OCI-LY3 (cell line): ENCODE results near the gene VENTX.

Experiments
- H2AFZ ChIP-seq: fragments of 200-600, 300-600 bp; shearing (Covaris generic); 2 replicates; pipeline ENCODE4 v1.6.0; 2014; ENCODE audit warnings: antibody characterized with exemption, low read depth, low read length
- H3K27ac ChIP-seq: fragments of 200-600, 300-600 bp; sonication (generic); 2 replicates; pipeline ENCODE4 v1.5.1; 2014; ENCODE audit warnings: mild to moderate bottlenecking, low read length, moderate library complexity, mixed read lengths
- H3K27me3 ChIP-seq: fragments of 200-600, 300-600 bp; sonication (generic); 2 replicates; pipeline ENCODE4 v1.6.1; 2014; ENCODE audit warnings: low read depth, low read length, mixed read lengths
- H3K36me3 ChIP-seq: fragments of 200-600, 300-600 bp; sonication (generic); replicated peaks from 2 replicates; pipeline ENCODE3; 2014; ENCODE audit warnings: low read depth, low read length, mixed read lengths
- H3K4me1 ChIP-seq: fragments of 300-600, 200-600 bp; sonication (generic); 2 replicates; pipeline ENCODE4 v1.6.1; 2014; ENCODE audit warnings: low read length, mixed read lengths
- H3K4me2 ChIP-seq: fragments of 200-600, 300-600 bp; sonication (generic); 2 replicates; pipeline ENCODE4 v1.6.1; 2014; ENCODE audit warnings: low read length, mixed read lengths
- H3K4me3 ChIP-seq: fragments of 300-600, 200-600 bp; sonication (generic); 2 replicates; pipeline ENCODE4 v1.5.1; 2014; ENCODE audit warnings: antibody characterized with exemption, mild to moderate bottlenecking, low read length, moderate library complexity
- H3K79me2 ChIP-seq: fragments of 300-600, 200-600 bp; shearing (Covaris generic); 2 replicates; pipeline ENCODE4 v1.6.1; 2014; ENCODE audit warnings: mild to moderate bottlenecking, low read length, mixed read lengths
- H3K9ac ChIP-seq: fragments of 300-600, 200-600 bp; shearing (Covaris generic); 2 replicates; pipeline ENCODE4 v1.6.0; 2014; ENCODE audit warnings: mild to moderate bottlenecking, low read length, moderate library complexity
- H3K9me3 ChIP-seq: fragments of 200-600, 300-600 bp; shearing (Covaris generic); 2 replicates; pipeline ENCODE4 v1.6.1; 2014; ENCODE audit warnings: low read length, mixed read lengths; ENCODE audit not compliant: insufficient read depth
- H4K20me1 ChIP-seq: fragments of 200-600, 300-600 bp; sonication (generic); 2 replicates; pipeline ENCODE4 v1.6.1; 2016; ENCODE audit warnings: low read length, mixed read lengths; ENCODE audit not compliant: insufficient read depth
- EZH2phosphoT487 ChIP-seq: fragments of 200-600 bp; shearing (Covaris generic); IDR thresholded peaks from 2 replicates; pipeline ENCODE4 v1.6.1; 2018; ENCODE audit warnings: antibody characterized with exemption, mixed run types, low read depth
- TF ChIP-seq, protein P1 (sequence below): fragments of 200-600, 300-600 bp; sonication (generic); IDR thresholded peaks from 2 replicates; pipeline ENCODE4 v1.5.1; 2014; ENCODE audit warnings: antibody characterized with exemption, low read length, low read depth

VENTX gene

DNA sequence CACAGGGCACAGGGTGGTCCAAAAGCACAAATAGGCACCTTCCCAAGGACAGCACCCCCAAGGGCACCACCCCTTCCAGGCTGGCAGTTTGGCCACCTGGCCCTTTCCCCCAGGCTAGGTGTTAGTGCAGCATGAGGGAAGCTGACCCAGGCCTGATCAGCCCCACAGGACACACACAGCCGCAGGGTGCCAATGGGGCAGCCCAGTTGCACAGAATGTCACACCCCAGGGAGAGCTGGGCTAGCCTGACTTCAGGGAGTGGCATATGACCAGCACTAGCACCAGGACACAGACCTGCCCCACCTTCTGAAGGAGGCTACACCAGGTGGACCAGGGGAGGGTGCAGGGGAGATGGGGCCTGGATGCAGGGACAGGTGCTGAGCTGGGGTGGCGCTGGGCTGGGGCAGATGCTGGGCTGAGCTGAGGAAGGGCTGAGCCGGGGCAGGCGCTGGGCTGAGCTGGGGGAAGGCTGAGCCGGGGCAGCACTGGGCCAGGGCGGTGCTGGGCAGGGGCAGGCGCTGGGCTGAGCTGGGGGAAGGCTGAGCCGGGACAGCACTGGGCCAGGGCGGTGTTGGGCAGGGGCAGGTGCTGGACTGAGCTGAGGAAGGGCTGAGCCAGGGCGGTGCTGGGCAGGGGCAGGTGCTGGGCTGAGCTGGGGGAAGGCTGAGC, 42.9 kb downstream of the VENTX start:
- no peak overlapping the region for H3K9ac ChIP-seq
- no peaks in the 10 kb centered on the region for H3K27me3 ChIP-seq
- TF ChIP-seq, protein P1, sequence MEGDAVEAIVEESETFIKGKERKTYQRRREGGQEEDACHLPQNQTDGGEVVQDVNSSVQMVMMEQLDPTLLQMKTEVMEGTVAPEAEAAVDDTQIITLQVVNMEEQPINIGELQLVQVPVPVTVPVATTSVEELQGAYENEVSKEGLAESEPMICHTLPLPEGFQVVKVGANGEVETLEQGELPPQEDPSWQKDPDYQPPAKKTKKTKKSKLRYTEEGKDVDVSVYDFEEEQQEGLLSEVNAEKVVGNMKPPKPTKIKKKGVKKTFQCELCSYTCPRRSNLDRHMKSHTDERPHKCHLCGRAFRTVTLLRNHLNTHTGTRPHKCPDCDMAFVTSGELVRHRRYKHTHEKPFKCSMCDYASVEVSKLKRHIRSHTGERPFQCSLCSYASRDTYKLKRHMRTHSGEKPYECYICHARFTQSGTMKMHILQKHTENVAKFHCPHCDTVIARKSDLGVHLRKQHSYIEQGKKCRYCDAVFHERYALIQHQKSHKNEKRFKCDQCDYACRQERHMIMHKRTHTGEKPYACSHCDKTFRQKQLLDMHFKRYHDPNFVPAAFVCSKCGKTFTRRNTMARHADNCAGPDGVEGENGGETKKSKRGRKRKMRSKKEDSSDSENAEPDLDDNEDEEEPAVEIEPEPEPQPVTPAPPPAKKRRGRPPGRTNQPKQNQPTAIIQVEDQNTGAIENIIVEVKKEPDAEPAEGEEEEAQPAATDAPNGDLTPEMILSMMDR, result no peak
- TF ChIP-seq EZH2phosphoT487, result no peak
- no peak overlapping the region for H3K27ac ChIP-seq
- H3K79me2 ChIP-seq, result peaks cover 11% of the 10 kb centered on the region
- no peaks in the 10 kb centered on the region for H4K20me1 ChIP-seq
- H2AFZ ChIP-seq, result no peak overlapping the region
- H3K36me3 ChIP-seq, result no peaks in the 10 kb centered on the region
- no peak overlapping the region for H3K4me3 ChIP-seq
- H3K9me3 ChIP-seq, result no peaks in the 10 kb centered on the region
- H3K4me1 ChIP-seq, result peaks cover 4% of the 10 kb centered on the region
- H3K4me2 ChIP-seq, result no peak overlapping the region

DNA sequence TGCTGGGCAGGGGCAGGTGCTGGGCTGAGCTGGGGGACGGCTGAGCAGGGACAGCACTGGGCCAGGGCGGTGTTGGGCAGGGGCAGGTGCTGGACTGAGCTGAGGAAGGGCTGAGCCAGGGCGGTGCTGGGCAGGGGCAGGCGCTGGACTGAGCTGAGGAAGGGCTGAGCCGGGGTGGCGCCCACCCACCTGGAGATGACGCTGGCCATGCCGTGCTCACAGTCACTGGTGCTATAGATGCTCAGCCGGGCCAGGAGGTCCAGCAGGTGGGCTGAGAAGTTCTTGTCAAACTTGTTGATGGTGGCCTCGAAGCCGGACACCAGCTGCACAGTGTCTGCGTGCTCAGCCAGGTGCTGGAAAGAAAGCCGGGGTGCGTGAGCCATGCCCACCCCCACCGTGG, 43.4 kb downstream of the VENTX start:
- TF ChIP-seq, protein P1, result no peak
- TF ChIP-seq EZH2phosphoT487, result no peak
- no peak overlapping the region for H3K4me3 ChIP-seq
- no peaks in the 10 kb centered on the region for H3K9me3 ChIP-seq
- no peaks in the 10 kb centered on the region for H3K36me3 ChIP-seq
- no peak overlapping the region for H3K9ac ChIP-seq
- no peak overlapping the region for H3K4me2 ChIP-seq
- no peak overlapping the region for H3K27ac ChIP-seq
- H3K4me1 ChIP-seq, result peaks cover 4% of the 10 kb centered on the region
- no peak overlapping the region for H2AFZ ChIP-seq
- H3K27me3 ChIP-seq, result no peaks in the 10 kb centered on the region
- peaks cover 5% of the 10 kb centered on the region for H3K79me2 ChIP-seq
- no peaks in the 10 kb centered on the region for H4K20me1 ChIP-seq

DNA sequence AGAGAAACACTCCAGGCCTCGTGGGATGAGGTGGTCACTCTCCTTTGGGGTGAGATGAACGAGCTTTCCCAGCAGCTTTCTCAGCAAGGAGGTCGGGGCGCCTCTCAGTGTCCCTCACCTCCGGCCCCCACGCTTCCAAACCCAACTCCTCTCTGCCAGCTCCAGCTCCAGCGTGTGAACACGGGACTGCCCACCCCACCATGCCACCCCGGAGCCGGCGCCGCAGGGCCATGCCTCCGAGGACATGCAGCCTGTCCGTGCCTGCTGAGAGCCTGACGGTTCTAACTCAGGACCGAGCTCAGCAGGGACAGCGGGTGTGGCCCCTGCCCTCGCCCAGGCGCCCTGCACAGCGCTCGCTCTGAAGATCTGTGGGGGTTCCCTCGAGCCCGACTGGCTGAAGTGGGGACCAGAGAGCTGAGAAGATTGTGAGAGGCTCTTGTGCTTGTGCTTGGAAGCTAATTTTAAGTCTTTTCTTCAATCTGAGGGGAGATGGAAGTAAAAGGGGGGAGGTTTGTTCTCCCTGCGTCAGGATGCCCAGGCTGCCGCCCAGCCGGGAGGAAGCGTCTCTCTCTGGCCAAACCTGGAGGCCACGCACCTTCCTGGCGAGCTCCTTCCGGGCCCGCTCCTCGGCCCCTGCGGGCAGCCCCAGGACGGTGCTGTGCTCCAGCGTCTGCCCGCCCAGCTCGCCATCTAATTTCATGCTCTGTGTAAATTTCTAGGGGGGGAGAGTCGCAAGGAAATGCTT, 44.1 kb downstream of the VENTX start:
- peaks cover 4% of the 10 kb centered on the region for H3K4me1 ChIP-seq
- TF ChIP-seq, protein P1, result no peak
- TF ChIP-seq EZH2phosphoT487, result no peak
- H3K27ac ChIP-seq, result no peak overlapping the region
- H3K4me3 ChIP-seq, result no peak overlapping the region
- H3K36me3 ChIP-seq, result no peaks in the 10 kb centered on the region
- H3K79me2 ChIP-seq, result no peaks in the 10 kb centered on the region
- H3K9ac ChIP-seq, result no peak overlapping the region
- H2AFZ ChIP-seq, result no peak overlapping the region
- H3K4me2 ChIP-seq, result no peak overlapping the region
- H4K20me1 ChIP-seq, result no peaks in the 10 kb centered on the region
- H3K9me3 ChIP-seq, result no peaks in the 10 kb centered on the region
- H3K27me3 ChIP-seq, result no peaks in the 10 kb centered on the region

DNA sequence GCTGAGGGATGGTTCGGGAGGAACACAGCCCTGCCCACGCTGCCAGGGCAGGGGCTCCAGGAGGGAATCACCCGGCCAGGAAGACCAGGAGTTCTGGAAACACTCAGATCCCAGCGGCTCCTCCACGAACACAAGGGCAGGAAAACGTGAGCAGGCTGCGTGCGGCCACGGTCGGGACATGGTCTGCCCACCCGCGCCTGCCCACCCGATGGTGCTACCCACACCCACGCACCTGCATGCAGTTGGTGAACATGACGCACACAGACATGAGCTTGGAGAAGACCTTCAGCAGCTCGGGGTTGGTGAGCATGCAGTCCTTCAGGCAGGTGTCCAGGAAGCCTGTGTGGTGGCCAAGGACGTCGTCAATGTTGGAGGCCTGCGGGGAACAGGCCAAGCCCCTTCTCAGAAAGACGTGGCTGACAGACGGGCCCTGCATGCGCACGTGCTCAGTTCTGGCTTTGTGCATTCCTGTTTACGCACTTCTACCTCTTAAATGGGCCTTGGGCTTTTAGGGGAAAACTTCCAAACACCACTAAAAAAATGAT, 45.3 kb downstream of the VENTX start:
- no peaks in the 10 kb centered on the region for H3K36me3 ChIP-seq
- H2AFZ ChIP-seq, result no peak overlapping the region
- H3K4me1 ChIP-seq, result no peaks in the 10 kb centered on the region
- no peaks in the 10 kb centered on the region for H3K9me3 ChIP-seq
- no peaks in the 10 kb centered on the region for H3K79me2 ChIP-seq
- no peak overlapping the region for H3K4me2 ChIP-seq
- no peak overlapping the region for H3K9ac ChIP-seq
- H3K4me3 ChIP-seq, result no peak overlapping the region
- H3K27me3 ChIP-seq, result no peaks in the 10 kb centered on the region
- no peak for TF ChIP-seq EZH2phosphoT487
- TF ChIP-seq, protein P1, result no peak
- H4K20me1 ChIP-seq, result no peaks in the 10 kb centered on the region
- H3K27ac ChIP-seq, result no peak overlapping the region
